Neural cell (in vitro differentiated cells): ENCODE results near the gene TIMM23B.
"Not testable (repeated sequence)": the region's sequence is repeated elsewhere in the genome, so short reads cannot be mapped to it uniquely, and the experiment has no call there.

Experiments
- CTCF ChIP-seq: fragments of 450-650 bp; IDR thresholded peaks from 2 replicates; pipeline ENCODE4 v1.5.1; 2014; ENCODE audit warnings: antibody characterized with exemption, mild to moderate bottlenecking, moderate library complexity; ENCODE audit not compliant: poor library complexity, severe bottlenecking
- EZH2 ChIP-seq: fragments of 200-600, 300-800 bp; shearing (Covaris generic), sonication (generic); IDR thresholded peaks from 2 replicates; pipeline ENCODE4 v1.6.1; 2014; ENCODE audit warnings: antibody characterized with exemption, low read length, borderline replicate concordance, mild to moderate bottlenecking; ENCODE audit not compliant: insufficient read depth, poor library complexity, severe bottlenecking
- POLR2AphosphoS5 ChIP-seq: IDR thresholded peaks from 2 replicates; pipeline ENCODE4 v1.6.1; 2012
- RAD21 ChIP-seq: fragments of 450-650 bp; conservative IDR thresholded peaks from 2 replicates; pipeline ENCODE4 v1.6.1; 2014; ENCODE audit warnings: antibody characterized with exemption, mild to moderate bottlenecking, moderate library complexity
- SMC3 ChIP-seq: fragments of 450-650 bp; conservative IDR thresholded peaks from 2 replicates; pipeline ENCODE4 v1.6.1; 2014; ENCODE audit warnings: antibody characterized with exemption, mild to moderate bottlenecking, moderate library complexity; ENCODE audit not compliant: poor library complexity
- TAF1 ChIP-seq: IDR thresholded peaks from 2 replicates; pipeline ENCODE4 v1.6.1; 2012; ENCODE audit warnings: low read depth
- TF ChIP-seq, protein P1 (sequence below): IDR thresholded peaks from 2 replicates; pipeline ENCODE4 v1.6.1; 2012; ENCODE audit warnings: borderline replicate concordance

- not testable (repeated sequence) for TF ChIP-seq EZH2, CTCF, TAF1, SMC3, POLR2AphosphoS5, RAD21
- TF ChIP-seq, protein P1, sequence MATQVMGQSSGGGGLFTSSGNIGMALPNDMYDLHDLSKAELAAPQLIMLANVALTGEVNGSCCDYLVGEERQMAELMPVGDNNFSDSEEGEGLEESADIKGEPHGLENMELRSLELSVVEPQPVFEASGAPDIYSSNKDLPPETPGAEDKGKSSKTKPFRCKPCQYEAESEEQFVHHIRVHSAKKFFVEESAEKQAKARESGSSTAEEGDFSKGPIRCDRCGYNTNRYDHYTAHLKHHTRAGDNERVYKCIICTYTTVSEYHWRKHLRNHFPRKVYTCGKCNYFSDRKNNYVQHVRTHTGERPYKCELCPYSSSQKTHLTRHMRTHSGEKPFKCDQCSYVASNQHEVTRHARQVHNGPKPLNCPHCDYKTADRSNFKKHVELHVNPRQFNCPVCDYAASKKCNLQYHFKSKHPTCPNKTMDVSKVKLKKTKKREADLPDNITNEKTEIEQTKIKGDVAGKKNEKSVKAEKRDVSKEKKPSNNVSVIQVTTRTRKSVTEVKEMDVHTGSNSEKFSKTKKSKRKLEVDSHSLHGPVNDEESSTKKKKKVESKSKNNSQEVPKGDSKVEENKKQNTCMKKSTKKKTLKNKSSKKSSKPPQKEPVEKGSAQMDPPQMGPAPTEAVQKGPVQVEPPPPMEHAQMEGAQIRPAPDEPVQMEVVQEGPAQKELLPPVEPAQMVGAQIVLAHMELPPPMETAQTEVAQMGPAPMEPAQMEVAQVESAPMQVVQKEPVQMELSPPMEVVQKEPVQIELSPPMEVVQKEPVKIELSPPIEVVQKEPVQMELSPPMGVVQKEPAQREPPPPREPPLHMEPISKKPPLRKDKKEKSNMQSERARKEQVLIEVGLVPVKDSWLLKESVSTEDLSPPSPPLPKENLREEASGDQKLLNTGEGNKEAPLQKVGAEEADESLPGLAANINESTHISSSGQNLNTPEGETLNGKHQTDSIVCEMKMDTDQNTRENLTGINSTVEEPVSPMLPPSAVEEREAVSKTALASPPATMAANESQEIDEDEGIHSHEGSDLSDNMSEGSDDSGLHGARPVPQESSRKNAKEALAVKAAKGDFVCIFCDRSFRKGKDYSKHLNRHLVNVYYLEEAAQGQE = not testable (repeated sequence)
Measured at GRCh38 chr10:50019279-50019678, 77.4 kb downstream of the TIMM23B start.
